HG02884 (cell line): ENCODE measurements around the gene DOCK10.

Source experiments
- ATAC-seq: cut with Tn5 transposase; IDR thresholded peaks from one replicate; pipeline ENCODE4 v1.9.1; 2021; ENCODE audit warnings: mild to moderate bottlenecking, moderate library complexity; ENCODE audit not compliant: unreplicated experiment

Gene DOCK10

GRCh38 chr2:225042800-225043167, 516 bp upstream of the DOCK10 start:
- ATAC-seq: no peak

GRCh38 chr2:225041207-225041850, 939 bp downstream of the DOCK10 start:
- ATAC-seq: peak; percentile 53

GRCh38 chr2:225040856-225041206, 1.4 kb downstream of the DOCK10 start:
- peak; percentile 9 for ATAC-seq

GRCh38 chr2:225040142-225040541, 2.1 kb downstream of the DOCK10 start:
- no peak for ATAC-seq

- ATAC-seq: no peak
These were observed 4.1 kb downstream of the DOCK10 start for GRCh38 chr2:225038231-225038523.

GRCh38 chr2:225037415-225038230, 4.6 kb downstream of the DOCK10 start:
- ATAC-seq: no peak

GRCh38 chr2:225036431-225036830, 5.8 kb downstream of the DOCK10 start:
- no peak for ATAC-seq

GRCh38 chr2:225033440-225034318, 8.6 kb downstream of the DOCK10 start:
- ATAC-seq: no peak

- ATAC-seq: no peak
These were observed 10.0 kb downstream of the DOCK10 start for GRCh38 chr2:225032246-225032645.

GRCh38 chr2:225031599-225031998, 10.7 kb downstream of the DOCK10 start:
- ATAC-seq: no peak

GRCh38 chr2:225030893-225031292, 11.4 kb downstream of the DOCK10 start:
- no peak for ATAC-seq

- ATAC-seq: no peak
These were observed 12.1 kb downstream of the DOCK10 start for GRCh38 chr2:225030203-225030602.

GRCh38 chr2:225028572-225028971, 13.7 kb downstream of the DOCK10 start:
- ATAC-seq: no peak

- ATAC-seq: no peak
These were observed 15.1 kb downstream of the DOCK10 start for GRCh38 chr2:225027061-225027762.

GRCh38 chr2:225025917-225026571, 16.2 kb downstream of the DOCK10 start:
- no peak for ATAC-seq

- ATAC-seq: no peak
These were observed 20.1 kb downstream of the DOCK10 start for GRCh38 chr2:225022188-225022587.

- ATAC-seq: no peak
These were observed 22.0 kb downstream of the DOCK10 start for GRCh38 chr2:225020168-225020849.

- no peak for ATAC-seq
These were observed 23.2 kb downstream of the DOCK10 start for GRCh38 chr2:225019105-225019504.

- no peak for ATAC-seq
These were observed 24.6 kb downstream of the DOCK10 start for GRCh38 chr2:225017713-225018112.

GRCh38 chr2:225017098-225017685, 25.1 kb downstream of the DOCK10 start:
- ATAC-seq: no peak
